HL-60 (cell line): Measurements from ENCODE around the gene ATP6V1D.
"Not testable (repeated sequence)": the region's sequence is repeated elsewhere in the genome, so short reads cannot be mapped to it uniquely, and the experiment has no call there.

Experiments used
- DNase-seq, 2 experiments: peaks; one replicate each; pipeline ENCODE4 v3.0.0-alpha.2; 2010 to 2020; ENCODE audit warnings: low read depth in 1 of 2, low spot score in 1 of 2
- H3K27ac ChIP-seq: fragments of 250-450 bp; sonication (Bioruptor Pico); replicated peaks from 2 replicates; pipeline ENCODE4 v1.5.1; 2020; ENCODE audit warnings: mild to moderate bottlenecking, moderate library complexity
- H3K27me3 ChIP-seq: fragments of 250-450 bp; sonication (Bioruptor Pico); 2 replicates; pipeline ENCODE4 v1.5.1; 2021; ENCODE audit warnings: mild to moderate bottlenecking, moderate library complexity; ENCODE audit not compliant: insufficient read depth, poor library complexity, severe bottlenecking
- H3K4me3 ChIP-seq: replicated peaks from 2 replicates; pipeline ENCODE4 v1.5.1; 2011; ENCODE audit warnings: mild to moderate bottlenecking, control low read depth, low read length; ENCODE audit not compliant: insufficient read depth
- GABPA ChIP-seq: IDR thresholded peaks from 2 replicates; pipeline ENCODE4 v1.6.1; 2012; ENCODE audit warnings: low read depth
- POLR2AphosphoS5 ChIP-seq: IDR thresholded peaks from 2 replicates; pipeline ENCODE4 v1.6.1; 2012; ENCODE audit warnings: low read depth
- SPI1 ChIP-seq: IDR thresholded peaks from 2 replicates; pipeline ENCODE4 v1.6.1; 2012; ENCODE audit warnings: low read depth, mild to moderate bottlenecking, borderline replicate concordance
- TF ChIP-seq, protein P1 (sequence below): IDR thresholded peaks from 2 replicates; pipeline ENCODE4 v1.6.1; 2012; ENCODE audit warnings: low read depth; ENCODE audit not compliant: insufficient replicate concordance
- TF ChIP-seq, protein P2 (sequence below): IDR thresholded peaks from one replicate; pipeline ENCODE4 v1.5.1; 2011; ENCODE audit warnings: low read length, control low read depth, inconsistent platforms; ENCODE audit not compliant: insufficient read depth

Gene ATP6V1D

DNA sequence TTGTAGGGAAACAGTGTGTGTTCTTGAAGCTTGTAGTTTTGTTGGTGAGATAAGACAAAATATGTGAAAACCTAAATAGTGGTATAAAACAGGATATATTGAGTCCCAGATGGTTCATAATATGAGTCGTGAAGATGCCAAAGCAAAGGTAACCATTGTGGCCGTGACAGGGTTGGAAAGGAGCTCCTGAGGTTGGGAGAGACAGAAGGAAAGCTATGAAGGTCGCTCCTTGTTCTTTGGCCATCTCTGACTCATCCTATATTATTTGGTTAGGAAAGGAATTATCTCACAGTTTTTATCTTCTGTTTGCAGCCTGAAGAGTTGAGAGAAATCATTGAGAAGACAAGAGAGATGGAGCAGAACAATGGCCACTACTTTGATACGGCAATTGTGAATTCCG is 27.1 kb downstream of the ATP6V1D start:
- H3K27ac ChIP-seq: no peak overlapping the region
- H3K4me3 ChIP-seq: no peak overlapping the region
- TF ChIP-seq GABPA: no peak
- TF ChIP-seq, protein P1, sequence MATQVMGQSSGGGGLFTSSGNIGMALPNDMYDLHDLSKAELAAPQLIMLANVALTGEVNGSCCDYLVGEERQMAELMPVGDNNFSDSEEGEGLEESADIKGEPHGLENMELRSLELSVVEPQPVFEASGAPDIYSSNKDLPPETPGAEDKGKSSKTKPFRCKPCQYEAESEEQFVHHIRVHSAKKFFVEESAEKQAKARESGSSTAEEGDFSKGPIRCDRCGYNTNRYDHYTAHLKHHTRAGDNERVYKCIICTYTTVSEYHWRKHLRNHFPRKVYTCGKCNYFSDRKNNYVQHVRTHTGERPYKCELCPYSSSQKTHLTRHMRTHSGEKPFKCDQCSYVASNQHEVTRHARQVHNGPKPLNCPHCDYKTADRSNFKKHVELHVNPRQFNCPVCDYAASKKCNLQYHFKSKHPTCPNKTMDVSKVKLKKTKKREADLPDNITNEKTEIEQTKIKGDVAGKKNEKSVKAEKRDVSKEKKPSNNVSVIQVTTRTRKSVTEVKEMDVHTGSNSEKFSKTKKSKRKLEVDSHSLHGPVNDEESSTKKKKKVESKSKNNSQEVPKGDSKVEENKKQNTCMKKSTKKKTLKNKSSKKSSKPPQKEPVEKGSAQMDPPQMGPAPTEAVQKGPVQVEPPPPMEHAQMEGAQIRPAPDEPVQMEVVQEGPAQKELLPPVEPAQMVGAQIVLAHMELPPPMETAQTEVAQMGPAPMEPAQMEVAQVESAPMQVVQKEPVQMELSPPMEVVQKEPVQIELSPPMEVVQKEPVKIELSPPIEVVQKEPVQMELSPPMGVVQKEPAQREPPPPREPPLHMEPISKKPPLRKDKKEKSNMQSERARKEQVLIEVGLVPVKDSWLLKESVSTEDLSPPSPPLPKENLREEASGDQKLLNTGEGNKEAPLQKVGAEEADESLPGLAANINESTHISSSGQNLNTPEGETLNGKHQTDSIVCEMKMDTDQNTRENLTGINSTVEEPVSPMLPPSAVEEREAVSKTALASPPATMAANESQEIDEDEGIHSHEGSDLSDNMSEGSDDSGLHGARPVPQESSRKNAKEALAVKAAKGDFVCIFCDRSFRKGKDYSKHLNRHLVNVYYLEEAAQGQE: no peak
- TF ChIP-seq, protein P2, sequence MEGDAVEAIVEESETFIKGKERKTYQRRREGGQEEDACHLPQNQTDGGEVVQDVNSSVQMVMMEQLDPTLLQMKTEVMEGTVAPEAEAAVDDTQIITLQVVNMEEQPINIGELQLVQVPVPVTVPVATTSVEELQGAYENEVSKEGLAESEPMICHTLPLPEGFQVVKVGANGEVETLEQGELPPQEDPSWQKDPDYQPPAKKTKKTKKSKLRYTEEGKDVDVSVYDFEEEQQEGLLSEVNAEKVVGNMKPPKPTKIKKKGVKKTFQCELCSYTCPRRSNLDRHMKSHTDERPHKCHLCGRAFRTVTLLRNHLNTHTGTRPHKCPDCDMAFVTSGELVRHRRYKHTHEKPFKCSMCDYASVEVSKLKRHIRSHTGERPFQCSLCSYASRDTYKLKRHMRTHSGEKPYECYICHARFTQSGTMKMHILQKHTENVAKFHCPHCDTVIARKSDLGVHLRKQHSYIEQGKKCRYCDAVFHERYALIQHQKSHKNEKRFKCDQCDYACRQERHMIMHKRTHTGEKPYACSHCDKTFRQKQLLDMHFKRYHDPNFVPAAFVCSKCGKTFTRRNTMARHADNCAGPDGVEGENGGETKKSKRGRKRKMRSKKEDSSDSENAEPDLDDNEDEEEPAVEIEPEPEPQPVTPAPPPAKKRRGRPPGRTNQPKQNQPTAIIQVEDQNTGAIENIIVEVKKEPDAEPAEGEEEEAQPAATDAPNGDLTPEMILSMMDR: no peak
- no peak for TF ChIP-seq SPI1
- no peak for TF ChIP-seq POLR2AphosphoS5
- no peak for DNase-seq
- H3K27me3 ChIP-seq: no peaks in the 10 kb centered on the region

DNA sequence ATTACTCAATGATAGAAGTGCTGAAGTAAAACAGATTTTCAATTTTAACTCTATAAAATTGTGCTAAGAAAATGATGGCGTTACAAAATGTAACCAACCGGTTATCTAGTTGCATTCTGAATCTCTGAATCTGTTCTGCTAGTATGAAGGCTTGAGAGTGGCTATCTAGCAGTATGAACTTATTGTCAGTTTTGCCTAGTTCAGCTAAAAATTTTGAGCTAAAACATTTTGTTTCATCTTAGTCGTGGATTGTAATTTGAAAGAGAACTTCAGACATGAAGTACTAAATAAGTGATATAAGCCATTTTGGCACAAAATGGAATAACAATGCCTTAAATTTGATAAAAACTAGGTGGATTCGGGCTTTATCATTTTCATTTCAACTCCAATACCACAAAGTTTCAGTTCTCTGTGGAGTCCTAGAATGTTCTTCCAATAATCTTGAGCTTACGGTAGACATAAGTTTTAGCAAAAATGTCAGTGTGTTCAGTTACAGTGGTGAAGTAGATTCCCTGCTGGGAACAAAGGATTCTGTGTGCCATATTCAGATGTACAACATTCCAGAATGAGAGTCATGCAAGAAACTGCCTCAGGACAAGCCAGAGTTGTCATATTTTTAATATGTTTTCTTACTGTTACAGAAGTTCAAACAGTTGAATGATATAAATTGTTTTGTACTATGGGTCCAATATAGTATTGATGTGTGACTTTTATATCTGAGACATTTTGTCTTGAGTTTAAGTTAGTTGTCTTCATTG is 28.1 kb downstream of the ATP6V1D start:
- Histone ChIP-seq H3K27ac (no peak overlapping the region), H3K4me3 (no peak overlapping the region), H3K27me3 (no peaks in the 10 kb centered on the region)
- TF ChIP-seq, protein P1: no peak
- TF ChIP-seq, protein P2: no peak
- no peak for TF ChIP-seq SPI1
- no peak for TF ChIP-seq GABPA
- no peak for TF ChIP-seq POLR2AphosphoS5
- no peak for DNase-seq

DNA sequence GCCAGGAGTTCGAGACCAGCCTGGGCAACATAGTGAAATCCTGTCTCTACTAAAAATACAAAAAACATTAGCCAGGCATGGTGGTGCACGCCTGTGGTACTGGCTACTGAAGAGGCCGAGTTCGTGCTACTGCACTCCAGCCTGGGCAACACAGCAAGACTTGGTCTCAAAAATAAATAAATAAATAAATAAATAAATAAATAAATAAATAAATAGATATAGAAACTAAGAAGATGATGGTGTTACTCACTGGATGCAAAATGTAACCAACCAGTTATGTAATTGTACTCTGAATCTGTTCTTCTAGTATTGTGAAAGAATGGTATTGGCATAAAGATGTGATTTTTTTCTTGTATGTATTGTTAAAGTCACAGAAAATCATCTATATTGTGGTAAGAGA is 29.9 kb downstream of the ATP6V1D start:
- H3K27me3 ChIP-seq, H3K27ac ChIP-seq, DNase-seq: not testable (repeated sequence)

DNA sequence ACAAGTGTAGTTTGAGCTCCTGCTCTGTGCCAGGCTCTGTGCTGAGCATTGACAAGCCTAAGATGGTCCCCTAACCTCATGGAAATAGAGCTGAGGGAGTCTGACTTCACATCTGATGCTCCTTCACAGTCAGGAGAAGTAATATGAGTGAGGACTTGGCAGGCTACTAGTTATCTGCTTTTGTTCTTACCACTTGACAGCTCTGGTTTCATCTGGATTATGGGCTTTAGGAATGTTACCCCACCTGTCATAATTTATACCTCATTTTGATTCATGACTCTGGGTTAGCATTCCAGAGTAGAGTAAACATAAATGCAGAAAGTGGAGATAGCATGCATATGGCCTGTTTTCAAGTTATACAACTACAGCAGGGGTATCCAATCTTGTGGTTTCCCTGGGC is 40.5 kb downstream of the ATP6V1D start:
- H3K27ac ChIP-seq: no peak overlapping the region
- no peak for DNase-seq
- no peaks in the 10 kb centered on the region for H3K27me3 ChIP-seq
- H3K4me3 ChIP-seq: no peak overlapping the region
- no peak for TF ChIP-seq SPI1
- no peak for TF ChIP-seq GABPA
- TF ChIP-seq POLR2AphosphoS5: no peak
- TF ChIP-seq, protein P2: no peak

More for the DNA sequence above, 29.9 kb downstream of the ATP6V1D start:
- H3K4me3 ChIP-seq: not testable (repeated sequence)
